BJ (cell line): ENCODE data around the gene TMEM250. TPM values are rescaled to one million over a fixed set of nuclear protein-coding genes. Genes with fewer than 3 reads are reported as not detected.
A peak's percentile ranks its signal among the peaks of the same experiment; 100 is the strongest.

ENCODE experiments used
- CTCF ChIA-PET: fragments of 350-600 bp; formaldehyde crosslinking; extraction: SDS; loops from one replicate; lab custom pipeline; 2021; ENCODE audit warnings: antibody characterized with exemption, inconsistent platforms; lab: Yijun Ruan, JAX
- POLR2A ChIA-PET: fragments of 300-600 bp; sonication (Branson Sonifier 250); formaldehyde crosslinking; extraction: SDS; loops from one replicate; lab custom pipeline; 2021; ENCODE audit warnings: antibody characterized with exemption; lab: Charles Lee
- DNase-seq: peaks from one replicate; pipeline ENCODE4 v3.0.0-alpha.2; 2011; ENCODE audit warnings: low read depth
- H3K27me3 ChIP-seq: 2 replicates; pipeline ENCODE4 v1.6.0; 2011; ENCODE audit warnings: low read length; ENCODE audit not compliant: control insufficient read depth, insufficient read depth
- H3K36me3 ChIP-seq: 2 replicates; pipeline ENCODE4 v1.5.1; 2011; ENCODE audit warnings: low read length; ENCODE audit not compliant: control insufficient read depth, insufficient read depth
- H3K4me3 ChIP-seq: 2 replicates; pipeline ENCODE4 v1.5.1; 2011; ENCODE audit warnings: low read depth, mild to moderate bottlenecking, control low read depth, low read length
- polyA plus RNA-seq: library from polyadenylated mRNA; depleted of rRNA; stranded (reverse); fragments of >200 nt; gene quantifications from 2 replicates; pipeline ENCODE4 v1.2.3, GENCODE V29; 2011
- TF ChIP-seq, protein P1 (sequence below): IDR thresholded peaks from 2 replicates; pipeline ENCODE4 v1.5.1; 2011; ENCODE audit warnings: low read depth, mild to moderate bottlenecking, control low read depth, inconsistent platforms, low read length, moderate library complexity; ENCODE audit not compliant: insufficient read depth

The TMEM250 gene
- polyA plus RNA-seq, 1 experiment = 20.7 TPM

GRCh38 chr9:136121801-136122200 is 3.1 kb upstream of the TMEM250 start:
- peaks cover 1% of the 10 kb centered on the region; the same call in 1 of the 2 replicates for H3K36me3 ChIP-seq
- ChIA-PET POLR2A (no interaction called here), CTCF (interaction anchor here (0.8 to 4.1 kb wide), 21 partner anchors 11 to 518 kb away, joined by 3 to 128 read pairs (median 9); partner anchors contain the start of genes NACC2 and UBAC1)
- H3K4me3 ChIP-seq = no peak overlapping the region
- peaks cover 2% of the 10 kb centered on the region for H3K27me3 ChIP-seq
- no peak for DNase-seq
- TF ChIP-seq, protein P1, sequence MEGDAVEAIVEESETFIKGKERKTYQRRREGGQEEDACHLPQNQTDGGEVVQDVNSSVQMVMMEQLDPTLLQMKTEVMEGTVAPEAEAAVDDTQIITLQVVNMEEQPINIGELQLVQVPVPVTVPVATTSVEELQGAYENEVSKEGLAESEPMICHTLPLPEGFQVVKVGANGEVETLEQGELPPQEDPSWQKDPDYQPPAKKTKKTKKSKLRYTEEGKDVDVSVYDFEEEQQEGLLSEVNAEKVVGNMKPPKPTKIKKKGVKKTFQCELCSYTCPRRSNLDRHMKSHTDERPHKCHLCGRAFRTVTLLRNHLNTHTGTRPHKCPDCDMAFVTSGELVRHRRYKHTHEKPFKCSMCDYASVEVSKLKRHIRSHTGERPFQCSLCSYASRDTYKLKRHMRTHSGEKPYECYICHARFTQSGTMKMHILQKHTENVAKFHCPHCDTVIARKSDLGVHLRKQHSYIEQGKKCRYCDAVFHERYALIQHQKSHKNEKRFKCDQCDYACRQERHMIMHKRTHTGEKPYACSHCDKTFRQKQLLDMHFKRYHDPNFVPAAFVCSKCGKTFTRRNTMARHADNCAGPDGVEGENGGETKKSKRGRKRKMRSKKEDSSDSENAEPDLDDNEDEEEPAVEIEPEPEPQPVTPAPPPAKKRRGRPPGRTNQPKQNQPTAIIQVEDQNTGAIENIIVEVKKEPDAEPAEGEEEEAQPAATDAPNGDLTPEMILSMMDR = no peak

- POLR2A ChIA-PET = no interaction called here
- Histone ChIP-seq H3K36me3 (peaks cover 9% of the 10 kb centered on the region), H3K27me3 (peaks cover 2% of the 10 kb centered on the region; the same call in 1 of the 2 replicates), H3K4me3 (no peak overlapping the region)
- no peak for DNase-seq
- TF ChIP-seq, protein P1 = no peak
- CTCF ChIA-PET = interaction anchor here (0.7 kb wide), 1 partner anchor 153 kb away, joined by 5 read pairs; no protein-coding TSS in a partner anchor
These were observed 1.8 kb upstream of the TMEM250 start for GRCh38 chr9:136120438-136120844.

DNA sequence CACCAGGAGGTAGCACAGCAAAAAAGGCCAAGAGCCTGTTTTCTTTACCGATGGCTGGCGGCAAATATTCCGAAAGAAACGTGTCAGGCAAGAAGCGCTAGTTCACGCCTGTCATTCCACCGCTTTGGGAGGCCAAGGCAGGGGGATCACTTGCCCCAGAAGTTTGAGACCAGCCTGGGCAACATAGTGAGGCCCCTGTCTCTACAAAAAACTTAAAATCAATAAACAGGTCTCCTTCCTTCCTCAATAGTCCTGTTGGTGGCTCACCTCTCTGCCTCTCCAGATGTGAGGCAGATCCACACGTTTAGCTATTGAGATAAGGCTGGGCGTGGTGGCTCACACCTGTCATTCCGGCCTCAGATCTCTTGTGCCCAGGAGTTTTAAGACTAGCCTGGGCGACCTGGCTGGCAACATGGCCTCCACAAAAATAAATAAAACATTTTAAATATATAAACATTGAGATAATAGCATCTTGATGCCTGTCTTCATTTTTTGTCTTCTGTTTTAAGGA is 1.3 kb upstream of the TMEM250 start:
- H3K36me3 ChIP-seq = peaks cover 12% of the 10 kb centered on the region
- DNase-seq = no peak
- ChIA-PET POLR2A (no interaction called here), CTCF (interaction anchor here (0.6 to 1.1 kb wide), 3 partner anchors 64 to 253 kb away, joined by 3 to 12 read pairs (median 3); no protein-coding TSS in a partner anchor)
- H3K27me3 ChIP-seq = peaks cover 2% of the 10 kb centered on the region; the same call in 1 of the 2 replicates
- TF ChIP-seq, protein P1 = no peak
- H3K4me3 ChIP-seq = peak overlapping the region; percentile 60

- CTCF ChIA-PET = interaction anchor here (0.6 to 1.1 kb wide), 3 partner anchors 63 to 252 kb away, joined by 3 to 12 read pairs (median 3); no protein-coding TSS in a partner anchor
- POLR2A ChIA-PET = no interaction called here
- Histone ChIP-seq H3K36me3 (peaks cover 14% of the 10 kb centered on the region), H3K4me3 (peak overlapping the region; percentile 60), H3K27me3 (peaks cover 2% of the 10 kb centered on the region; the same call in 1 of the 2 replicates)
- TF ChIP-seq, protein P1 = no peak
- no peak for DNase-seq
These were observed 597 bp upstream of the TMEM250 start for GRCh38 chr9:136119061-136119882.

GRCh38 chr9:136117916-136118319 is 757 bp downstream of the TMEM250 start:
- ChIA-PET CTCF (interaction anchor here (1.0 to 2.0 kb wide), 5 partner anchors 8 to 320 kb away, joined by 3 to 9 read pairs (median 4); partner anchors contain the start of gene NACC2), POLR2A (interaction anchor here (0.8 kb wide), 1 partner anchor 24 kb away, joined by 4 read pairs; no protein-coding TSS in a partner anchor)
- H3K36me3 ChIP-seq = peaks cover 14% of the 10 kb centered on the region
- no peak for DNase-seq
- no peaks in the 10 kb centered on the region for H3K27me3 ChIP-seq
- TF ChIP-seq, protein P1 = no peak
- H3K4me3 ChIP-seq = peak overlapping the region; percentile 60
